RWPE2 (cell line): ENCODE measurements around the gene RBMS1.

ENCODE experiments used
- ATAC-seq: fragments of 200-7000 bp; cut with Tn5 transposase; 3 replicates; pipeline ENCODE4 v1.9.1; 2021; ENCODE audit warnings: low read depth
- DNase-seq: peaks from one replicate; pipeline ENCODE4 v3.0.0-alpha.2; 2020; ENCODE audit warnings: low spot score
- H3K27ac ChIP-seq: fragments of 450-650 bp; 2 replicates; pipeline ENCODE4 v1.5.1; 2017; ENCODE audit warnings: mild to moderate bottlenecking; ENCODE audit not compliant: poor library complexity, severe bottlenecking
- H3K27me3 ChIP-seq: fragments of 250-450 bp; sonication (Bioruptor Pico); 2 replicates; pipeline ENCODE4 v1.5.1; 2021; ENCODE audit warnings: mild to moderate bottlenecking, moderate library complexity; ENCODE audit not compliant: insufficient read depth, poor library complexity, severe bottlenecking
- H3K36me3 ChIP-seq: fragments of 250-450 bp; sonication (Bioruptor Pico); 2 replicates; pipeline ENCODE4 v1.5.1; 2020; ENCODE audit warnings: low read depth, mild to moderate bottlenecking, moderate library complexity
- H3K4me1 ChIP-seq: fragments of 250-450 bp; sonication (Bioruptor Pico); 2 replicates; pipeline ENCODE4 v1.5.1; 2021; ENCODE audit warnings: mild to moderate bottlenecking, moderate library complexity; ENCODE audit not compliant: insufficient read depth, poor library complexity, severe bottlenecking
- H3K4me3 ChIP-seq: fragments of 250-450 bp; sonication (Bioruptor Pico); 2 replicates; pipeline ENCODE4 v1.5.1; 2021; ENCODE audit warnings: mild to moderate bottlenecking, moderate library complexity; ENCODE audit not compliant: severe bottlenecking
- H3K9me3 ChIP-seq: fragments of 250-450 bp; sonication (Bioruptor Pico); 2 replicates; pipeline ENCODE4 v1.5.1; 2021; ENCODE audit warnings: mild to moderate bottlenecking, moderate library complexity; ENCODE audit not compliant: severe bottlenecking
- CTCF ChIP-seq: fragments of 450-650 bp; IDR thresholded peaks from one replicate; pipeline ENCODE4 v1.5.1; 2017; ENCODE audit warnings: mild to moderate bottlenecking, moderate library complexity; ENCODE audit not compliant: poor library complexity, severe bottlenecking

RBMS1 gene

GRCh38 chr2:160402501-160402900 is 91.1 kb downstream of the RBMS1 start:
- peak overlapping the region; percentile 6 for H3K27ac ChIP-seq
- DNase-seq: no peak
- TF ChIP-seq CTCF: no peak
- H3K27me3 ChIP-seq: no peaks in the 10 kb centered on the region
- peaks cover 80% of the 10 kb centered on the region for H3K4me1 ChIP-seq
- H3K9me3 ChIP-seq: no peaks in the 10 kb centered on the region
- H3K4me3 ChIP-seq: no peak overlapping the region
- ATAC-seq: no peak
- H3K36me3 ChIP-seq: peaks cover 5% of the 10 kb centered on the region; the same call in 1 of the 2 replicates

GRCh38 chr2:160401895-160402294 is 91.7 kb downstream of the RBMS1 start:
- peaks cover 86% of the 10 kb centered on the region for H3K4me1 ChIP-seq
- DNase-seq: no peak

GRCh38 chr2:160399880-160400279 is 93.7 kb downstream of the RBMS1 start:
- H3K4me1 ChIP-seq: peaks cover 81% of the 10 kb centered on the region
- H3K9me3 ChIP-seq: no peaks in the 10 kb centered on the region
- TF ChIP-seq CTCF: no peak
- no peak for ATAC-seq
- peak overlapping the region; percentile 89 for H3K27ac ChIP-seq
- H3K4me3 ChIP-seq: no peak overlapping the region
- DNase-seq: no peak
- 0 out of 2 replicates have a peak, but pooled peaks cover 9% of the 10 kb centered on the region for H3K36me3 ChIP-seq
- no peaks in the 10 kb centered on the region for H3K27me3 ChIP-seq

More at GRCh38 chr2:160401895-160402294, 91.7 kb downstream of the RBMS1 start:
- no peak for ATAC-seq
- Histone ChIP-seq H3K36me3 (peaks cover 5% of the 10 kb centered on the region; the same call in 1 of the 2 replicates), H3K27ac (no peak overlapping the region), H3K4me3 (no peak overlapping the region), H3K27me3 (no peaks in the 10 kb centered on the region), H3K9me3 (no peaks in the 10 kb centered on the region)
- no peak for TF ChIP-seq CTCF

- H3K4me3 ChIP-seq: no peak overlapping the region
- H3K27me3 ChIP-seq: no peaks in the 10 kb centered on the region
- peaks cover 9% of the 10 kb centered on the region; the same call in 1 of the 2 replicates for H3K36me3 ChIP-seq
- DNase-seq: no peak
- H3K27ac ChIP-seq: peak overlapping the region; percentile 89
- H3K4me1 ChIP-seq: peaks cover 77% of the 10 kb centered on the region
- H3K9me3 ChIP-seq: no peaks in the 10 kb centered on the region
- no peak for TF ChIP-seq CTCF
- ATAC-seq: peak; percentile 92
Measured at GRCh38 chr2:160397530-160397865, 96.1 kb downstream of the RBMS1 start.

GRCh38 chr2:160394153-160394552 is 99.5 kb downstream of the RBMS1 start:
- H3K36me3 ChIP-seq: peaks cover 9% of the 10 kb centered on the region; the same call in 1 of the 2 replicates
- DNase-seq (no peak), ATAC-seq (no peak)
- H3K4me3 ChIP-seq: no peak overlapping the region
- peaks cover 85% of the 10 kb centered on the region for H3K4me1 ChIP-seq
- H3K27ac ChIP-seq: peak overlapping the region; percentile 89
- H3K9me3 ChIP-seq: no peaks in the 10 kb centered on the region
- no peak for TF ChIP-seq CTCF
- no peaks in the 10 kb centered on the region for H3K27me3 ChIP-seq
